GM18511 (cell line): ENCODE data around the gene CASZ1.

Experiments
- ATAC-seq: cut with Tn5 transposase; IDR thresholded peaks from one replicate; pipeline ENCODE4 v1.9.1; 2021; ENCODE audit warnings: mild to moderate bottlenecking, moderate library complexity; ENCODE audit not compliant: unreplicated experiment

The CASZ1 gene

DNA sequence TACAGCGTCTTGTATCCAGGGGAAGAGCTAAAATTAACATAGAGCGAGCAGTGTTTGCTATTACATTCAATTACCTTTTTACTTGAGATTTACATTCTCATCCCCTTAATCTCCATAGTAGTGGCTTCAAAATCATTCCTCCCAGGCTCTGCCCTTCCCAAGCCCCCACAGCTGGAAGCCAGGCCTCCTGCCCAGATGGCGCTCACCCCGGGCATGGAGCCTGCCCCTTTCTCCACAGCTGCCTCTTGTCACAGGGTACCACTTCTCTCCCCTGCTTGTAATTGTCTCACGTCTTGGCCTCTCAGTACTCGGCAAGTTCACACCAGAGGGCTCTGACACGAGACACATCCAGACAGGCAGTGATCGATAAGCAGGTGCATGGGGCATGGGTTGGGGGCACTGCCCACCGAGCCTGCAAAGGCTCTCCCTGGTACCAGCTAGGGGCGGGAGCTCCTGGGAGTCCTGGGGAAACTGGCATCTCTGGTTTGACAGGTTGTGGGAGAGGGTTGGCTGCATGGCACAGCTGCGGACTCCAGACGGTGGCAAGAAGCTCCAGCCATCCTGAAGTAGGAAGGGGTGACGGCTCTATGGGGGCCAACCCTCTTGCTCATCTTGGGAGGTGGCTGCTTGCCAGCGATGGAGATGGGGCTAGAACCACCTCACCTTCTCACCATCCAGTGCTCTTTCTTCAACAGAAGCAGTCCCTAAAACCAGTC lies 20.1 kb downstream of the CASZ1 start:
- ATAC-seq: no peak

DNA sequence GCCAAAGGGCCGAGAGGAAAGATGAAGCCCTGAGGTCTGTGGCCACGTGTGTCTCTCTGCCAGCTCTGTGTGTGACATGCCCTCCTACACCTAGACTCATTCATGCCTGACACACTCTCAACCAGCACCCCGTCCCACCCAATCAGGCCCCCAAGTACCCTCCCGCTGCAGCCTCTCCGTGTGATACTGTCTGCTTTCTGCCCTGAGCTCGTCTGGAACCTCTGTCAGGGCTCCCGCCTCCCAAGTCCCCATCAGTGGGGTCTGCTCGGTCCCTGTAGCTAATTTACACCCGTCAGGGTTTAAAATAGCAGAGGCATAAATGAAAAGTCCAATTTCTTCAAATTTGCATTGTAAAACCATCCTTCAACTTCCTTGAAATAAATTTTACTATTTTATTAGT lies 20.7 kb downstream of the CASZ1 start:
- no peak for ATAC-seq

GRCh38 chr1:10774615-10775310 lies 21.7 kb downstream of the CASZ1 start:
- ATAC-seq: no peak

GRCh38 chr1:10773851-10774614 lies 22.4 kb downstream of the CASZ1 start:
- no peak for ATAC-seq

GRCh38 chr1:10773376-10773775 lies 23.1 kb downstream of the CASZ1 start:
- no peak for ATAC-seq

DNA sequence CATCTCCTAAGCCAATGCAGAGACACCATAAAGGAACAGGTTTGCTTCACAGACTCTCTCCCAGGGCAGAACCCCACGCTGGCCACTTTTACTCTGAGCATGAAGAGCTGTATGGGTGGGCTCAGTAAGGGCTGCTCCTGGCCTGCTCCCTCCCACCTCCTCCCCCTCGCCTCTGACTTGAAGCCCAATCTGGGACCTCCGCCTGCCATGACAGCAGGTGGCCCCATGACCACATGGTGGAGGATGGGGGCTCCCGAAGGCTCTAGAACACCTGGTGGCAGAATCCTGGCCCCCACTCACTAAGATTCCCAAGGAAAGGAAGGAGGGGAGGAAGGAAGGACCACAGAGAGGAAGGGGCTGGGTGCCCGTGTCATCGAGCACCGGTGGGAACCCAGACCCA lies 23.7 kb downstream of the CASZ1 start:
- ATAC-seq: no peak

DNA sequence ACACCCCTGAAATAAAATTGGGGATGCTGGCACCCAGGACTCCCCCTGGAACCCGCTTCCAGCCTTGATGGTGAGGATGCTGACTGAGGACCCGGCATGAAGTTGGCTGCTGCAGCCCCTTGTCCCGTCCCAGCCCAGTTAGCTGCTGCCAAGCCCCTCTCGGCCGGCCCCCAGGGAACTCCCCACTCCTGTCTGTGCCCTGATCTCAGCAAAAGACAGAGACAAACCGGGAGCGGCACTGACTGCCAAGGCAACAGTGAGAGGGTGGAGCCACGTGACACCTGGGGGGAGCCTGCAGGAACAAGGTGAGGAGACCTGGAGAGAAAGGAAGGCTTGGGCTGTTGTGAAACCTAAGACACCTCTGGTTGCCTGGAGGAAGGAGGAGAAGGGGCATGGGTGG lies 24.7 kb downstream of the CASZ1 start:
- ATAC-seq: no peak

DNA sequence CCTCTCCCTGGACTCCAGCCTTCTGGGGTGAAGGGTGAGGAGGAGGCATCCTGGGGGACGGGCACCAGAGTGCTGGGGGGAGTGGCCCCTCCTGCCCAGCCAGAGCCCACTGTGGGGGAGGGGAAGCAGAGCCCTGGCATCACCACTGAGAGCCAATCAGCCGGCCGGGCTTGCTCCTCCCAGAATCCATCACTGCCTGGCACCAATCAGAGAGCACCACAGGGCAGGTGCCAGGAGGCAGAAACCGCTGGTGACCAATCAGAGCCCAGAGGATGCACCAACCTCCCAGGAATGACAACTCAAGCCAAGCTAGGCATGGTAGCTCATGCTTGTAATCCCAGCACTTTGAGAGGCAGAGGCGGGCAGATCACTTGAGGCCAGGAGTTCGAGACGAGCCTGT lies 27.9 kb downstream of the CASZ1 start:
- no peak for ATAC-seq

GRCh38 chr1:10767282-10767681 lies 29.2 kb downstream of the CASZ1 start:
- no peak for ATAC-seq

- no peak for ATAC-seq
Observed at GRCh38 chr1:10765734-10766478, 30.5 kb downstream of the CASZ1 start.

DNA sequence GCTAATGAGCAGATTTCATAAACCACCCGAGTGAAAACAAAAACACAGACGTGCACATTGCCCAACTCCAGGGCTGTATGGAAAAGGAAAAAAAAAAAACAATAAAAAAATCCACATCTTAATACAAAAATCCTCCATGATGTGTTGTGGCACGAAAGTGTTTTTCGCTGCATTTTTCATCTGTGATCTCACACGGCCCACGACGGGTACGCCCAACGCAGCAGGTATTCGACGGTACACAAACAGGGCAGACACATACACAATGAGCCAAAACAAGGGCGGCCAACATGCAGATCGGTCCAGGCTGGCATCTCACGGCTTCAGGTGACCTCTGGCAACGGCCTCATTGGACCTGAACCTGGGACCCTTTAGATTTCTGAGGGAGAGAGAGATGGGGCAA lies 31.1 kb downstream of the CASZ1 start:
- no peak for ATAC-seq

- ATAC-seq: no peak
Observed at GRCh38 chr1:10764296-10764798, 32.1 kb downstream of the CASZ1 start.

GRCh38 chr1:10762875-10763274 lies 33.6 kb downstream of the CASZ1 start:
- ATAC-seq: no peak

- no peak for ATAC-seq
Observed at GRCh38 chr1:10762153-10762523, 34.3 kb downstream of the CASZ1 start.

DNA sequence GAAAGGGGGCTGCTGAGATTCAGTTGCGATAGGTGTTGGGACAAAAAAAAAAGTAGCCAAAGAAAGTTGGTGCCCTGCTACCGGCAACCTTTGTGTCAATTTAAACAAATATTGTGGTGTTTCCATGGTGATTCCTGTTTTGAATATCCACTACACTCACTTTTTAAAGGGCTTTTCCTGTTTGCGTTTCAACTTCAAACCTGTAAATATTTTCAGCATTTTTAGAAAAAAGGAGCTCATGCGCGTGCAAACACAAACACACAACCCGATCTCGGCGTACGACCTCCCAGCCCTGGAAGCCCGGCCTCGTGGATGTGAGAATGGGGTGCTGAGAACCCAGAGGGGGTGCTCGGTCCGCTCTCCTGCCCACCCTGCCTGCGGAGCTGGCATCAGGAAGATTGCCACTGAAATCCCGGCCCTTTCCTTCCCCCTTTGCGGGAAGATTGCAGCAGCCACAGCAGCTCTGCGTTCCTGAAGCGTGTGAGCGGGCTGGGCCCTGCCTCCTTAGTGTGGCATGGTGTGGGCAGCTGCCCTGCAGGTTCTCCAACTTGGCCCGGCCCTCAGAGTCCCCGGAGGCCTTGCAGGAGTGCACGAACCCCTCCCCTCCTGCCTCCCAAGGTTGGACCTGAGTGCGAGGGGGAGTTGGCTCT lies 34.8 kb downstream of the CASZ1 start:
- ATAC-seq: no peak

DNA sequence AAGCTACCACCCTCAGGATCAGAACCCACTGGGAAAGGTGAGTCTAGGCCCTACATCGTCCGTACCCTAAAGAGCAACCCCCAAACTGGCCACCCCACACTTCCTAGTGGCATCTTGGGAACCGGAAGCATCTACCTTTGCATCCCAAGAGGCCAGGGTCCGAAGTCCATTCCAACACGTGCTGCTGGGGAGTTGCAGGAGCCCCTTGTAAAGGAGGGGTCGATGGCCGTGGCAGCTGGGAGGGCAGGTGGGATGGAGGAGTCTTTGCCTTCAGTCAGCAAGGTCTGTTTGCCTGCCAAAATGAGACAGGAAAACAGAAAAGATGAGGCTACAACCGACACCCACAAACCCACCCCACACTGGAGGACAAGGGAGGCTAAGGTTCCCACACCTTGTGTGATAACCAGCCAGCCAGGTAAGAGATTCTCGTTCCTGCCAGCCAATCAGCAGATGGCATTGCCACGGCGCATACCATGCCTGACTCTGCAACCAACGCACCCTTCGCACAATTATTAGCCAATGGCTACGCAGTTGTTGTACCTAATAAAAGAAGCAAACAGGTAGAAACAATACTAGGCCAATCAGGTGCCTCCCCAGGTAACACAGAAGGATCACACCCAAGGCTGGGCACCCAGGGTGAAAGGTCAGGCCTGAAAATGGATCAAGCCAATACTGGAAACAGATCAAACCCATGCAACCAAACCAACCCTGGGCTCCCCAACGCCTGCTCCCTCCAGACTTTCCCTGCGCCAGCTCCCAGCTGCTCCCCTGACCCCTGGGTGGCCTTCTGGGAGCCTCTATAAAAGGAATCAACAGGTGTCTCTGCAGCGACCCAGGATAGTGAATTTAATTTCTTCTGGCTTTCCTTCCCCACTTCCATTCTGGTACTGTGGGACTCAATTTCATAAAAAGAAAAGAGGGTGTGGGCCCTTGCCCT lies 35.6 kb downstream of the CASZ1 start:
- no peak for ATAC-seq

- no peak for ATAC-seq
Observed at GRCh38 chr1:10759413-10760200, 36.8 kb downstream of the CASZ1 start.

DNA sequence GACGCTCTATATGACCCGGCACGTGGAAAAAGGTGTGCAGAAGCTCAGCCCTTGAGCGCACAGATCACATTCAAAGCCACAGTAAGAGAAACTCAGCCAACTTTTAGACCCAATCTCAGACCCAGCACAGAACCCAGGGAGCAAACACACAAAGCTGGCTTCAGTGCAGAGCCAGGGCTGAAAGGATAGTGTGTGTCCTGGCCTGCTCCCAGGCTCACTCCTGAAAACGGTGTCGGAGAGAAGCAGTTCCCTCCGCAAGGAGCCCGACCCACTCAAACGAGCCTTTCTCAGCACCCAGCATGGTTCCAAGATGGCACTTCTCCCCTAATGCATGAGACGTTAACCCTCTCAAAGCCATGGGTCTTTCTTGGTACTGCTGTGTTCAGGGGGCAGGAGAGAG lies 39.6 kb downstream of the CASZ1 start:
- ATAC-seq: no peak
